Measurements from ENCODE around the gene KCNN4. TPM values are rescaled to one million over a fixed set of nuclear protein-coding genes. Genes with fewer than 3 reads are reported as not detected.

The KCNN4 gene
- total RNA-seq, 1 donor = 7.2 TPM

GRCh38 chr19:43804432-43804831 is 23.7 kb upstream of the KCNN4 start:
- Histone ChIP-seq H3K36me3 (ENCODE audit: insufficient read depth, low read length) (no peaks in the 10 kb centered on the region), H3K4me2 (ENCODE audit: insufficient read depth, low read length) (no peak overlapping the region), H3K4me3 (ENCODE audit: insufficient read depth, low read length) (no peak overlapping the region), H2AFZ (ENCODE audit: low read length) (no peak overlapping the region), H3K4me1 (ENCODE audit: insufficient read depth, low read length) (no peaks in the 10 kb centered on the region), H3K9me3 (ENCODE audit: low read depth, low read length) (no peaks in the 10 kb centered on the region), H4K20me1 (ENCODE audit: insufficient read depth, low read length) (no peaks in the 10 kb centered on the region), H3K79me2 (ENCODE audit: insufficient read depth, low read length) (no peaks in the 10 kb centered on the region), H3K27ac (ENCODE audit: low read depth, low read length) (no peak overlapping the region), H3K27me3 (ENCODE audit: insufficient read depth, low read length) (peaks cover 22% of the 10 kb centered on the region)
- TF ChIP-seq CTCF (IDR thresholded peaks at IDR 0.05; ENCODE audit: extremely low read depth, low read depth, low read length) = no peak
- no peak for DNase-seq (ENCODE audit: insufficient read length, low spot score, missing footprints)

GRCh38 chr19:43802216-43802951 is 21.6 kb upstream of the KCNN4 start, which contains the start of gene LYPD5:
Gene LYPD5 (minus strand): TSS chr19:43802447. CDS start chr19:43802380, 67 bp downstream.
- no peak for DNase-seq (ENCODE audit: insufficient read length, low spot score, missing footprints)
- Histone ChIP-seq H3K4me3 (ENCODE audit: insufficient read depth, low read length) (no peak within 1 kb of the TSS), H3K79me2 (ENCODE audit: insufficient read depth, low read length) (no peaks in the 10 kb centered on the region), H3K27ac (ENCODE audit: low read depth, low read length) (no peak within 1 kb of the TSS), H3K9me3 (ENCODE audit: low read depth, low read length) (no peaks in the 10 kb centered on the region), H3K4me1 (ENCODE audit: insufficient read depth, low read length) (no peaks in the 10 kb centered on the region), H3K36me3 (ENCODE audit: insufficient read depth, low read length) (no peaks in the 10 kb centered on the region), H2AFZ (ENCODE audit: low read length) (no peak within 1 kb of the TSS), H3K4me2 (ENCODE audit: insufficient read depth, low read length) (no peak within 1 kb of the TSS), H4K20me1 (ENCODE audit: insufficient read depth, low read length) (no peaks in the 10 kb centered on the region), H3K27me3 (ENCODE audit: insufficient read depth, low read length) (peaks cover 30% of the 10 kb centered on the region)
- no peak for TF ChIP-seq CTCF (IDR thresholded peaks at IDR 0.05; ENCODE audit: extremely low read depth, low read depth, low read length)

GRCh38 chr19:43799502-43800142 is 18.8 kb upstream of the KCNN4 start:
- Histone ChIP-seq H3K4me3 (ENCODE audit: insufficient read depth, low read length) (no peak overlapping the region), H3K27ac (ENCODE audit: low read depth, low read length) (no peak overlapping the region), H3K4me1 (ENCODE audit: insufficient read depth, low read length) (no peaks in the 10 kb centered on the region), H3K36me3 (ENCODE audit: insufficient read depth, low read length) (no peaks in the 10 kb centered on the region), H3K79me2 (ENCODE audit: insufficient read depth, low read length) (no peaks in the 10 kb centered on the region), H4K20me1 (ENCODE audit: insufficient read depth, low read length) (no peaks in the 10 kb centered on the region), H3K4me2 (ENCODE audit: insufficient read depth, low read length) (no peak overlapping the region), H3K9me3 (ENCODE audit: low read depth, low read length) (no peaks in the 10 kb centered on the region), H2AFZ (ENCODE audit: low read length) (no peak overlapping the region), H3K27me3 (ENCODE audit: insufficient read depth, low read length) (peaks cover 31% of the 10 kb centered on the region)
- DNase-seq (ENCODE audit: insufficient read length, low spot score, missing footprints) = no peak
- no peak for TF ChIP-seq CTCF (IDR thresholded peaks at IDR 0.05; ENCODE audit: extremely low read depth, low read depth, low read length)

All from osteoblast (primary cell).